ENCODE measurements around the gene KIAA0513. TPM values are rescaled to one million over a fixed set of nuclear protein-coding genes. Genes with fewer than 3 reads are reported as not detected.
A peak's percentile ranks its signal among the peaks of the same experiment; 100 is the strongest.

The KIAA0513 gene
- total and polyA plus RNA-seq, 2 donors (not counting 1 experiment from before 2014, with no cell fraction given), result 1.1 to 2.1 TPM

DNA sequence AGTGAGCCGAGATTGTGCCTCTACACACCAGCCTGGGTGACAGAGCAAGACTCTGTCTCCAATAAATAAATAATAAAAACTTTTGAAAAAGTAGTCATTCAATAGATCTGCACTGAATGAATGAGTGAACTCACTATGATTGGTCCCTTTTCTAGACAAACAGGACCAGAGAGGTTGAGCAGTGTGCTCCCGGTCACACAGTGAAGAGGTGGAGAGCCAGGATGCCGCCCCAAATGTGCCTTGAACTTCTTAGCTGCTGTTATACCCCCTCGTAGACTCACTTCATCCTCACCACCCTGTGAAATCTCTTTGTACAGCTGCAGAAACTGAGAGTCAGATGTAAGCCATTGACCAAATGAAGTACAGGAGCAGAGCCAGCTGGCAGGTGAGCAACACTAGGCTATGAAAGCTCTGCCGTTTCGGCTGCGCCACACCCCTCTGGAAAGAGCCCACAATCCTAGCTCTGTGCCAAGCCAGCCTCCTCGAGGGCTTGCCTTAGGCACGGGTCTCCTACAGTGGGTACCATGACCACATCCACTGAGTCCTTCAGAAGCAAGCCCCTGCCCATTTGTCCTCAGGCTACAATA is 7.8 kb upstream of the KIAA0513 start:
- intact Hi-C loops (cut with micrococcal nuclease), result no loop called here
- Histone ChIP-seq H3K27me3 (replicated peaks in 1 of 4; ENCODE audit: control extremely low read depth in 1 of 4, control insufficient read depth in 3 of 4, insufficient read depth in 4 of 4, low read length in 3 of 4) (no peaks in the 10 kb centered on the region), H3K9me3 (ENCODE audit: control extremely low read depth in 1 of 3, control insufficient read depth in 2 of 3, insufficient read depth in 1 of 3, low read length in 2 of 3) (no peaks in the 10 kb centered on the region), H4K20me1 (ENCODE audit: control insufficient read depth, insufficient read depth, low read length, poor library complexity, severe bottlenecking) (no peaks in the 10 kb centered on the region), H3K36me3 (replicated peaks in 1 of 2; ENCODE audit: control extremely low read depth in 1 of 2, control insufficient read depth in 1 of 2, extremely low read depth in 1 of 2, insufficient read depth in 2 of 2, low read length in 1 of 2) (no peaks in the 10 kb centered on the region), H3K4me2 (replicated peaks; ENCODE audit: low read depth, low read length, poor library complexity, severe bottlenecking) (no peak overlapping the region), H3K79me2 (ENCODE audit: control insufficient read depth, insufficient read depth, low read length) (no peaks in the 10 kb centered on the region), H2AFZ (ENCODE audit: insufficient read depth, low read depth, low read length, poor library complexity, severe bottlenecking) (no peak overlapping the region), H3K27ac (ENCODE audit: low read length in 2 of 2) (no peak overlapping the region), H3K4me3 (ENCODE audit: control extremely low read depth in 1 of 5, extremely low read depth in 1 of 5, insufficient read depth in 1 of 5, low read depth in 2 of 5, low read length in 4 of 5) (no peak overlapping the region), H3K4me1 (ENCODE audit: control insufficient read depth in 2 of 2, insufficient read depth in 2 of 2, low read length in 2 of 2) (peaks cover 0 to 2% of the 10 kb centered on the region in 2 donors), H3K9ac (ENCODE audit: low read length) (no peak overlapping the region)
- no peak for ATAC-seq (ENCODE audit: low read depth)
- ChIA-PET CTCF (no interaction called here), POLR2A (no interaction called here)
- DNase-seq, result no peak
- Mint-ChIP-seq H3K27ac (no peak overlapping the region), H3K27me3 (peaks cover 11% of the 10 kb centered on the region), H3K9me3 (ENCODE audit: insufficient read depth) (no peaks in the 10 kb centered on the region), H3K4me3 (no peak overlapping the region), H3K4me1 (peaks cover 2% of the 10 kb centered on the region)
- TF ChIP-seq EZH2 (IDR thresholded peaks at IDR 0.05; ENCODE audit: borderline replicate concordance, insufficient read depth, low read depth, low read length, poor library complexity, severe bottlenecking), result no peak
- TF ChIP-seq, protein P1, sequence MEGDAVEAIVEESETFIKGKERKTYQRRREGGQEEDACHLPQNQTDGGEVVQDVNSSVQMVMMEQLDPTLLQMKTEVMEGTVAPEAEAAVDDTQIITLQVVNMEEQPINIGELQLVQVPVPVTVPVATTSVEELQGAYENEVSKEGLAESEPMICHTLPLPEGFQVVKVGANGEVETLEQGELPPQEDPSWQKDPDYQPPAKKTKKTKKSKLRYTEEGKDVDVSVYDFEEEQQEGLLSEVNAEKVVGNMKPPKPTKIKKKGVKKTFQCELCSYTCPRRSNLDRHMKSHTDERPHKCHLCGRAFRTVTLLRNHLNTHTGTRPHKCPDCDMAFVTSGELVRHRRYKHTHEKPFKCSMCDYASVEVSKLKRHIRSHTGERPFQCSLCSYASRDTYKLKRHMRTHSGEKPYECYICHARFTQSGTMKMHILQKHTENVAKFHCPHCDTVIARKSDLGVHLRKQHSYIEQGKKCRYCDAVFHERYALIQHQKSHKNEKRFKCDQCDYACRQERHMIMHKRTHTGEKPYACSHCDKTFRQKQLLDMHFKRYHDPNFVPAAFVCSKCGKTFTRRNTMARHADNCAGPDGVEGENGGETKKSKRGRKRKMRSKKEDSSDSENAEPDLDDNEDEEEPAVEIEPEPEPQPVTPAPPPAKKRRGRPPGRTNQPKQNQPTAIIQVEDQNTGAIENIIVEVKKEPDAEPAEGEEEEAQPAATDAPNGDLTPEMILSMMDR (IDR thresholded peaks at IDR 0.05), result no peak
- WGBS (ENCODE audit: insufficient coverage), result 87% methylated on average over 8 of the region's 9 CpGs

DNA sequence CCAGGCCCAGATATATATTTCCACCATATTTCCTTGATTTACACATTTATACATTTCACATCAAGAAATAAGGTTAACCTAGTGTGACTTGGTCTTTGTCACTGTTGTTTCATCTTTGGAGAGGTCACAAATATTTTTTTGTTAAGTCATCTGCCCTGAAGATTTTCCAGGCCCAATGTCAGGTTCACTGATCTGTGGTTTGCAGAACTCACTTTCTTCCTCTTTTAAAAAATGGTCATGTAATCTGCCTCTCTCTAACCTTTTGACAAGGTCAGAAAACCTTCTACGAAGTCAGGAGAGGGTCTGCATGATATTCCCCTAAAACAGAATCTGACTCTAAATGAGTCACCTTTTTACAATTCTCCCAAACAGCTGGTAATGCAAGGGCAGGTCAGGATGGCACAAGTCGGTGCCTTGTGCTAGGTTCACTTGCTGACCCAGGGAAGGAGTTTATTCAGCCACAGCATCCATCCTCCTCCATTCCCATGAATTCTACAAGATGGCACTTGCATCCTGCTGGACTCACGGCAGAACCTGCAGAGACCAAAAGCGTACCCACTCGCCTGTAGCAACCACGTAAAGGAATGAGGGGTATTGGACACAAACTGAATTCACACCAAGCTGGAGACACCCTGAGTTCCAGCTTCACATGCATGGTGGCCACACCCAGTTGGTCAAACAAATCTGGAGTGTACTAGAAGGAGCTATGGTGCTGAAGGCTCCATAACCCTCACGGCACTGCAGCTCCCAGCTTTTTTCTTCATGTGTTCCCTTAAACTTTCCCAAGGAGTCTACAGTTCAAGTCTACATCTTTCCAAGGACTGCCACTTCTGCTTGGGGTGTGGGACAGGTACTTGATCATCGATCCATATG is 1.6 kb upstream of the KIAA0513 start:
- peaks cover 0 to 6% (median 2%) of the 10 kb centered on the region in 4 experiments for H3K27me3 ChIP-seq (replicated peaks in 1 of 4; ENCODE audit: control extremely low read depth in 1 of 4, control insufficient read depth in 3 of 4, insufficient read depth in 4 of 4, low read length in 3 of 4)
- no peak overlapping the region for H2AFZ ChIP-seq (ENCODE audit: insufficient read depth, low read depth, low read length, poor library complexity, severe bottlenecking)
- H3K27ac Mint-ChIP-seq, result peak overlapping the region; percentile 59
- no peaks in the 10 kb centered on the region for H3K9me3 Mint-ChIP-seq (ENCODE audit: insufficient read depth)
- peaks cover 42% of the 10 kb centered on the region for H3K4me1 Mint-ChIP-seq
- no peak overlapping the region for H3K9ac ChIP-seq (ENCODE audit: low read length)
- no peaks in the 10 kb centered on the region for H3K36me3 ChIP-seq (replicated peaks in 1 of 2; ENCODE audit: control extremely low read depth in 1 of 2, control insufficient read depth in 1 of 2, extremely low read depth in 1 of 2, insufficient read depth in 2 of 2, low read length in 1 of 2)
- peak overlapping the region; percentile 7 to 50 for H3K27ac ChIP-seq (ENCODE audit: low read length in 2 of 2)
- TF ChIP-seq EZH2 (IDR thresholded peaks at IDR 0.05; ENCODE audit: borderline replicate concordance, insufficient read depth, low read depth, low read length, poor library complexity, severe bottlenecking), result no peak
- TF ChIP-seq, protein P1 (IDR thresholded peaks at IDR 0.05), result no peak
- WGBS (ENCODE audit: insufficient coverage), result 74% methylated on average over 5 of the region's 8 CpGs
- peaks cover 28 to 33% of the 10 kb centered on the region in 2 donors for H3K4me1 ChIP-seq (ENCODE audit: control insufficient read depth in 2 of 2, insufficient read depth in 2 of 2, low read length in 2 of 2)
- ATAC-seq (ENCODE audit: low read depth) (no peak), DNase-seq (peak; percentile 42)
- no peaks in the 10 kb centered on the region for H3K9me3 ChIP-seq (ENCODE audit: control extremely low read depth in 1 of 3, control insufficient read depth in 2 of 3, insufficient read depth in 1 of 3, low read length in 2 of 3)
- no peak overlapping the region for H3K4me3 ChIP-seq (ENCODE audit: control extremely low read depth in 1 of 5, extremely low read depth in 1 of 5, insufficient read depth in 1 of 5, low read depth in 2 of 5, low read length in 4 of 5)
- H3K27me3 Mint-ChIP-seq, result peaks cover 9% of the 10 kb centered on the region
- no peaks in the 10 kb centered on the region for H4K20me1 ChIP-seq (ENCODE audit: control insufficient read depth, insufficient read depth, low read length, poor library complexity, severe bottlenecking)
- ChIA-PET POLR2A (no interaction called here), CTCF (interaction anchor here (0.7 to 3.4 kb wide), 5 partner anchors 11 to 61 kb away, joined by 3 to 22 read pairs (median 6); partner anchors contain the start of gene ZDHHC7)
- peak overlapping the region; percentile 29 for H3K4me2 ChIP-seq (replicated peaks; ENCODE audit: low read depth, low read length, poor library complexity, severe bottlenecking)
- intact Hi-C loops (cut with micrococcal nuclease), result loop anchor here (5.0 kb wide), 2 partner anchors 884 to 1219 kb away; partner anchors contain the start of gene HSBP1
- peak overlapping the region; percentile 77 for H3K4me3 Mint-ChIP-seq
- no peaks in the 10 kb centered on the region for H3K79me2 ChIP-seq (ENCODE audit: control insufficient read depth, insufficient read depth, low read length)
